NCI-H2029 (cell line): ENCODE data around the gene PITPNC1.

Experiments
- DNase-seq: peaks from one replicate; lab custom pipeline; 2025; lab: John Stamatoyannopoulos, UW

PITPNC1 gene

DNA sequence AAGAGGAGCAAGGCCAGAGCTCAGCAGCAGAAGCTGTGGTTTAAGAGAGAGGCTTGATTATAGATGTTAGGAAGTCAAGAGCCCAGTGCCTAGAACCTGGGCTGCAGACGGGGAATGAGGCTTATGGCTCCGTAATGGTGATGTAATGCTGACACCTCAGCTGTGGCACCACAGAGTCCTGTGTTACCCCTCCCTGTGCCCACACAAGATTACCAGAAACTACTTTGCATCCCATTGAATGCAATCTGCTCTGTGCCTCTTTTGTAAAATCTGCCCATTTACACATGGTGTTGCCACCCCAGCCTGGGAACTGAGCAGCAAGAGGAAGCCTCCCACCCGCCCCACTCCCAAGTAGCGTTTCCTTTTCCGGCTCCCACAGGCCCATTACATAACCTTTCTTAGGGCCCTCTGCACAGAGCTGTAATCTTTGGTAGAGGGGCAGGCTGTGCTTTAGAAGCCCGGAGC, 57.0 kb downstream of the PITPNC1 start:
- DNase-seq, result no peak

DNA sequence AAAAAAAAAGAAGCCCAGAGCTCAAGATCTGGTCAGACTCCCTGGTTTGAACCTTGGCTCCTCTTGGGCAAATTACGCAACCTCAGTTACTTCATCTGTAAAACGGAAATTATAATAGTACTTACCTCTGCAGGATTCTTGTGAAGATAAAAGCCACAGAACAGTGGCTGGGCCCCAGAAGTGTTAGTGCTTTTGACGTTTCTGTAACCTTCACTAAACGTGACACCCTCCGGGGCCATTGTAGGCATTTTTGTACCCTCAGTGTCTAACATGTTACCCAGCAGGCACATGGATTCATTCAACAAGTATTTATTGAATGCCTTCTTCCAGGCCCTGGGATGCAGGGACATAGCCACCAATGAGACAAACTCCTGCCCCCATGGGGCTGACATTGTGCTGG, 58.0 kb downstream of the PITPNC1 start:
- DNase-seq, result no peak

DNA sequence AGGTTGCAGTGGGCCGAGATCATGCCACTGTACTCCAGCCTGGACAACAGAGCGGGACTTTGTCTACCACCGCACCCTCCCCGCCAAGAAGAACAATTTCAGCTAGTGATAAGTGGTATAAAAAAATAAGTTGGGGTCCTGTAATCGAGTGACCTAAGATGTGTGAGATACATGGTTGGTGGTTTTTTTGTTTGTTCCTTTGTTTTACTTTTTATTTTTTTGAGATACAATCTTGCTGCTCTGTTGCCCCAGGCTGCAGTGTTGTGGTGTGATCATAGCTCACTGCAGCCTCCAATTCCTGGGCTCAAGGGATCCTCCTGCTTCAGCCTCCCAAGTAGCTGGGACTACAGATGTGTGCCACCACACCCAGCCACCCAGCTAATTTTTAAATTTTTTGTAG, 58.7 kb downstream of the PITPNC1 start:
- DNase-seq, result no peak

DNA sequence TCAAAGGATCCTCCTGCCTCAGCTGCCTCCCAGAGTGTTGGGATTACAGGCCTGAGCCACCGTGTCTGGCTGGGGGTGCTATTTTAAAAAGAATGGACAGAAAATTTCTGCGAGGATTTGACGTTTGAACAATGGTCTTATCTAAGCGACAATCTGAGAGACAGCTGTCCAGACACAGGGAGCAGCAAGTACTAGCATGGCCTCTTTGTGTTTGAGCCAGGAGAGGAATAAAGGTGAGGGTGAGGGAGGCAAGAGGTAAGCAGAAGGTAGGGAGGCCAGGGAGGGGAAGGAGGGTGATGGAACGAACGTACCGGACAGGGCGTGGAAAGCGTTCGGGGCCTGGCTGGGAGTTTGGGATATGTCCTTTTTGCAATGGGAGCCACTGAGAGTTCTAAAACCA, 59.2 kb downstream of the PITPNC1 start:
- DNase-seq, result no peak

DNA sequence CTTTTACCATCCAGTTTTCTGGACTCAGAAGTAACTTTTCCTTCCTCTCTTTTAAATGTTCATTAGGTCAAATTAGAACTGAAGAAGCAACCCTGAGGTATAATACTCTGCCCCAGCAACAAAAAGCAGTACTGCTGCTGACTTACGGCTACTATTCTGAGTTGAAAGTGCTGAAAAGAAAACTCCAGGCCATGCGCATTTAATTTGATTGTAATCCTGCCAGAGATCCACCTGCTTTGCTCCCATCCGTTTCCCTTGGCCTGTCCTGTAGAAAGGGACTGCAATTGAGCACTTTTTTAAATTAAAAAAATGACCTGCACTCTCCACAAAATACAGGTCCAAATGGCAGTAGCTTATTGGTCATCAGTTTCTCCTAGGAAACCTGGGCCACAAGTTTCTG, 61.6 kb downstream of the PITPNC1 start:
- no peak for DNase-seq

DNA sequence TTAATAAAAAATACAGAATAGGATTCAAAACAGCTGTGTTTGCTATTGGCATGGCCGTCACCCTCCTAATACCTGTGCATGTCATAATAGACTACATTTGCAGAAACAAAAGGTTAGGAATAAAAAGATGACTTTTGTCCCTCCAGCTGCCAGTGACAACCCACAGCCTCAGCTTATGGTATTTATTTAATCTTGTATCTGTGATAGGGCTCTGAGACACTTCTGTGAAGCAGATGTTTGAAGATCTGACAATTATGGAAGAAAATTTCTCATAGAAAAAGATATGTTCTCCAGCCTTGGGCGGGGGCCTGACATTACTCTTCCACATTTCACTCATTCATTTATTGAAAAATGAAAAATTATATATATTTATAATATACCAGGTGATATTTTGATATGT, 62.2 kb downstream of the PITPNC1 start:
- DNase-seq, result no peak

DNA sequence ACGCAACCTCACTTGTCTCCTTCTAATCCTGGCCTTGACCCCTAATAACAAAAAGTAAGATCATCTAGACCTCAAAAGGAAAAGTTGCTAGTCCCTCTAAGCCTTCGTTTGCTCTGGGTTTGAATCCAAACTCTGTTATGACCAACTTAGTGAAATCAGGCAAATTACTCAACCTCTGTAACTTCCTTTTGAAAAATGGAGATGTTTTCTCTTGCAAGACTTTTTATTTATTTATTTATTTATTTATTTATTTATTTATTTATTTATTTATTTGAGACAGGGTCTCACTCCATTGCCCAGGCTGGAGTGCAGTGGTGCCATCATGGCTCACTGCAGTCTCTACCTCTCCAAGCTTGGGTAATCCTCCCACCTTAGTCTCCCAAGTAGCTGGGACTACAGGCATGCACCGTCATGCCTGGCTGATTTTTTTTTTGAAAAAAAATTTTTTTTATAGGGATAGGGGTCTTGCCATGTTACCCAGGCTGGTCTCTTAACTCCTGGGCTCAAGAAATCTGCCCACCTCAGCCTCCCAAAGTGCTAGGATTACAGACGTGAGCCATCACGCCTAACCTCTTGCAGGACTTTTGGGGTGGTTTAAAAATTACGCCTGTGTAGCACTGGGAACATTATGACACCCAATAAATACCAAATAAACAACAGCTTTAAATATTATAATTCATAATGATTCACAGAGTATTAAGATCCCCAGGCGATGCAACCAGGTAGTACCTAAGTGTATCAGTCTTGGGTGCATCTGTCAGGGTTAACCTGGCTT, 63.4 kb downstream of the PITPNC1 start:
- DNase-seq, result no peak

DNA sequence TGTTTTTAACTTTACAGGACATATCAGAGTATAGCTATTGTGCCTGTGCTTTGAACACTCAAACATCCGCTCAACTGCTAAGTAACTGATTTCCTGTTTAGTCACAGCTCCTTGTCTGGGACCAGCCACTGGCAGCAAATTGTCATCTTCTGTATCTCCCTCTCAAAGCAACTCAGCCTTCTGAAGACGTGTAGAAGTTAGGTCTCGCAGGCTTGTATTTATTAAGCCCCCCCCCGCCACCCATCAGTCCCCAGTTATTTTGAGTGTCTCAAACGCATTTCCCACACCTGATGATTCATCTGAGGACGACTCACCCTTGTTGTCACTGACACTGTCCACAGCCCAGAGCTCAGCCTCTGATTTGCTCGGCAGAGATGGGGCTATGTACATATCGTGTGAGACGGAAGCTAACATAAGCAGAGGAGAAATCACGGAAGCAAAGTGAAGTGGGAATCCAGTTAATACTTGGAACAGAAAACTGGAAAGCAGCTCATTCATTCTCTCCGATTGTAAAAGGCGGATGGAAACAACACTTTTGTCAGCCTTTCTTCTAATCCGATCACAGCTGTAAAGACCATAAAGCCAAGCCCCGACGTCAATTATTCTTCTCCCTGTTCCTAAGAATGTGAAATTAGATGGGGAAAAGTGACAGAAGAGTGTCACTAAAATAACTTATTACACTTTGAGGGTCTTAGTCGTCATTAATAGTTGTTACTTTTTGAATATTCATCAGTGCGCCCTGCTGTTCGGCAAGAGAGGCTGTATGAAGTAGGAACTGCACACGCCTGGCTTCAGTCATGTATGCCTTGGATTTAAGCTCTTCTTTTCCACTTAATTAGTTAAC, 64.2 kb downstream of the PITPNC1 start:
- DNase-seq, result peak; percentile 21

DNA sequence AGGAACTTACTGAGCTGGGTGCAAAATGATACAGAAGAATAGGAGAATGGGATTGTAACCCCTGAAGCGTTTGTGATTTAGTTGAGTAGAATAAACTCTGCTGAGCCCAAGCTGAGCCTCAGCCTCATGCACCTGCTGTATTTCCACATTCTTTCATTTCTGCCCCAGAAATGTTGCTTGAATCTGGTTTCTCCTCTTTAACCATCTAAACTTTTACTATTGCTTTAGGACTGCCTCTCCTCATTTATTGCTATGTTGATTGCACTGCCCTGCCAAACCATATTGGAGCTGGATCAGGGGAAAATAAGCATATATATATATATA, 64.8 kb downstream of the PITPNC1 start:
- DNase-seq, result no peak

DNA sequence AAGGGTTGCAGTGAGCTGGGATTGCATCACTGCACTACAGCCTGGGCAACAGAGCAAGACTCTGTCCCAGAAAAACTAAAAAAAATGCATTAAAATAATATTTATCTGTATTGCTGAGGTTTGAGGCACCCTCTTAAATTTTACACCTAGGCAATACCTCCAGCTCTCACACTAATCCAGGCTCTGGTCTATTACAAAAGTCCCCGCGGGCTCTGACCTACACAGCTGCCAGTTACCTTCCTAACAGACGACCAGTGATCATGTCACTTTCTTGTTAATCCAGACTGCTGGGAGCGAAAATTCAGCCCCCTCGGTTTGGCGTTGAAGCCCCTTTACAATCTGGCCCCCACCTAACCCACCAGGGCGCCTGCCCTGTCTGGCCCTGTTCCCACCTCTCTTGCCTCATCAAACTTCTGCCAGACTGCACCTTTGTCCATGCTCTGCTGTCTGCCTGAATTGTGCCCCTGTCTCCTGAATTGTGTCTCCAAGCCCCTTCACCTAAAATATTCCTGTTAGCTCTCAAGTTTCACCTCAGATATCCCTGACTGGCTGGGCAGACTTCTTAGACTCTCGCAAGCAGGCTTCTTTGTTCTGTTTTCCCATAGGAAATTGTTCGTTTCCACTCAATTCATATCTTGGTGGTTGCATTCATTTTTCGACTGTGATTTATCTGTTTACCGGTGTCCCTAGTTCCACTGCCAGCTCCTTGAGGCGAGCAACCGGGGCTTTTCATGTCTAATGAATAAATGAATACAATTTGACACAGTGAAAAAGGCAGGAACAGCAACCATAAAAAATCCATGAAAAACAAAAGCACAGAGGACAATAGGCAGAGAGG, 65.9 kb downstream of the PITPNC1 start:
- no peak for DNase-seq

DNA sequence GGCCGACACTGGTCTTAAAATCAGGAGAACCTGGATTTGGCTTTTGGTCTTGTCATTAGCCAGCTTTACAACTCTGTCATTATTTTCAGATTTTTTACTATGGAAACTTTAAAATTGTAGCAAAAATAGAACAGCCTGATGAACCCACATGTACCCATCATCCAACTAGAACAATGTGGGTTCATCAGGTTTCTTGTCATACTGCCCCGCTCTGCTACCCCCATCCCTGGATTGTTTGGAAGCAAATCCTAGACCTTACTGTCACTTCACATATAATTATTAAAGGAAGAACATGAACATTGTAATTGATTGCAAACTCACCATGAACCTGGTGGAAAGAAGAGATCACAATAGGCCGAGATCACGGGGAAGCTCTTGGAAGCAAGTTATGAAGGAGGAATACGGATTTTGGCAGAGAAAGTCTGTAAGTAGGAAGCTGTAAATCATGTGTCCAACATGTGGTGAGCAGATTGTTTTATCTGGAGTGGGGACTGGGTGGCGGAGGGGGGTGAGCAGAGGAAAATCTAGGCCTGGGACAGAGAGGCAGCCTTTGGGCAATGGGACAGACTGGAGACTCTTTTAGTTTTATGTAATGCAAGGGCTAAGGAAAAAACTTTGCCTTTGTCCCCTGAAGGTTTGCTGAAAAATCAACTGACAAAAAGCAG, 67.0 kb downstream of the PITPNC1 start:
- DNase-seq, result no peak

DNA sequence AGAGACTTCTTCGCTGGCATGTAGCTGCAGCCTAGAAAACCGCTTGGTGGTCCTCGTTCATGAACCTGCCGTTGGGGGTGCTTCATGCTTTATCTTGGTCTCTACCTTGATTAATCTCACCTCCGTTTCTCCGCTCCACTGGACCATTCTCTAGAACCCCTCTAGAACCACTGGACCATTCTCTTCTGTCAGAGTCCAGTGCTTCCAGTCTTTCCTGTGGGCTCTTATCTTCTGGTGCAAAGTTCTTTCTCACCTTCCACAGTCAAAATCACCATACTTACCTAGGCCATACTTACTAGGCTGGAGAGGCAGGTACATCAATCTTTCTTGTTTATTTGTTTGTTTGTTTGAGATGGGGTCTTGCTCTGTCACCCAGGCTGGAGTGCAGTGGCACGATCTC, 71.4 kb downstream of the PITPNC1 start:
- DNase-seq, result no peak

DNA sequence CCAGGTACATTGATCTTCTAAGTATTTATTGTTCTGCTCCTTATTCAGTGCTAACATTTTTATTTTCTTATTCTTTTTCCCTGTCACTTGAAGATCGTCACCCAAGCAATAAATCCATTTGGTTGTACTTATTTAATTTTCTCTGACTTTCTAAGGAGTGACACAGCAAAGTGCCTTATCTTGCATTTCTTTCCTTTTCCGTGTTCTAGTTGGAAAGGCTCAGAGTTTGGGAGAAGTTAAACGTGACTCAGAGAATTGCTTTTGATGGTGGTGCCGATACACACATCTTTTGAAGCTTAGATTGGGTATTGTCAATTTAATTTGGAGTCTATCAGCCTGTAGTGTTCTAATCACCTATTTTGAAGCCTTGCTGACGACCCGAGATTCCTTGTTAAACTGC, 72.0 kb downstream of the PITPNC1 start:
- no peak for DNase-seq

DNA sequence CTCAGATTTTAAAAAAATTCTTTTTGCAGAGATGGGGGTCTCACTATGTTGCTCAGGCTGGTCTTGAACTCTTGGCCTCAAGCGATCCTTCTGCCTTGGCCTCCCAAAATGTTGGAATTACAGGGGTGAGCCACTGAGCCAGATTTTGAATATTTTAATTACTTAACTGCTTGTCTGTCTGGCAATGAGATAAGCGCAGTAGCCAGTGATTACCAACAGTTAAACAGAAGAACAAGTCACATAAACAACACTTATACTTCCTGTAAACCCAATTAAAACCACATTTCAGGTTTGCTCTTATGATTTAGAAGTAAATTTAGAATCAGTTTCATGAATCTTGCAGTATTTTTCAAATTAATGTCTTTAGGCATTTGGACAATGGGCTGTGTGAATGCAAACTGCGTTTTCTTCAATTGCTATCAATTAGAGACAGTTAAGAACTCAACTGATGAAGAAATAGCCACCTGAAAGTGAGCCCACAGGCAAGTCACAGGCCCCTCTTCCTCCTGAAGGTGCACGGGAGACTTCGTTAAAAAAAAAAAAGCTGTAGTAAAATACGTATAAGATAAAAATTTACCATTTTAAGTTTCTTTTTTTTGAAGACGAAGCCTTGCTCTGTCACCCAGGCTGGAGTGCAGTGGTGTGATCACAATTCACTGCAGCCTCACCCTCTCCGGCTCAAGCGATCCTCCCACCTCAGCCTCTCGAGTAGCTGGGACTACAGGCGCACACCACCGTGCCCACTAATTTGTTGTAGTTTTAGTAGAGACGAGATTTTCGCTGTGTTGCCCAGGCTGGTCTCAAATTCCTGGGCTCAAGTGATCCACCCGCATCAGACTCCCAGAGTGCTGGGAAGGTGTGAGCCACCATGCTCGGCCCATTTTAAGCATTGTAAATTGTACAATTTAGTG, 73.0 kb downstream of the PITPNC1 start:
- DNase-seq, result no peak

DNA sequence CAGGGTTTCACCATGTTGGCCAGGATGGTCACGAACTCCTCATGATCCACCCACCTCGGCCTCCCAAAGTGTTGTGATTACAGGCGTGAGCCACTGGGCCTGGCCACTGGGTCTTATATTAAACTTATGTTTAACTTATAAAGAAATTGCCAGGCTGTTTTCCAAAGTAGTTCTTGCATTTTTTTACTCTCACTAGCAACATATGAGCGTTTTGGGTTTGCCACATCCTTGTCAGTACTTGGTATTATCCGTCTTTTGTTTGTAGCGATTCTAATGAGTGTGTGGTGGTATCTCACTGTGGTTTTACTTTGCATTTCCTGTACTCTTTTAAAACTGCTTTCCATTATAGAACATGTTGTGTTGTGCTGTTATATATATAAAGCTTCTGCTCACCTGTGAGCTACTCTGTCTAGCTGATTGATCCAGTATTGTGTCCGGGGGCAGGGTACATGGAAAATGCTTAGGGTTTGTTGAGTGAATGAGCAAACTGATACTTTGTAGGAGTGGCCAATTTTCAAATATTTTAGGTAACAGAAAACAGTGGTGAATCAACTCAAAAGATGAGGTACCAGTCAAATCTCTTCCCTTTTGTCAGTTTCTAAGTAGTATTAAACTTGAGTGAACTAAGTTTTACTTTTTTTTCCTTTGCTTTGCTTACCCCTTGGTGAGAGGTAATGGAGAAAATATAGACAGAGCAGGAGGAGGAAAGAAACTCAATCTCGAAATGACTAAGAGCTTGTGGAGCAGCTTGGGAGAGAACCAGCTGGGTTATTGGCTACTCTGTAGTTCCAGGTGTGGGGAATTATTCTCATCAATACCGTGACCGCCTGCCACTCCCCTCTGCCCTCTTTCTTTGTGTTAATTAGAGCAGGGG, 75.8 kb downstream of the PITPNC1 start:
- DNase-seq, result no peak

DNA sequence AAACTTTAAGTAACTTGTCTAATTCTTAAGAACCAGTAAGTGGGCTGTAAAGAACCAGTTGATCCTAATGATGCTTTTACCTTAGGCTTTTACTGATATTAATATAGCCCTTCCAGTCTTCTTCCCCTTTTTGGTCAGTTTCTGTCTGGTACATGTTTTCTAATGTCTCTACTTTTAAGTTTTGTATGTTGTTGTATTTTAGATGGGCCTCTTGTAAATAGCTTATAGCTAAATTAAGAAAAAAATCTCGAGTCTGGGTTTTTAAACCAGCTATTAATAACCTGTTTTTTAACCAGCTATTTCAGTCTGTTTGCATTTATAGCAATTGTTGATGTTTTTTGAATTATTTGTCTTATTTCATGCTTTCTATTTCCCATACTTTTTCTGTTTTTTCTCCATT, 79.0 kb downstream of the PITPNC1 start:
- DNase-seq, result no peak

DNA sequence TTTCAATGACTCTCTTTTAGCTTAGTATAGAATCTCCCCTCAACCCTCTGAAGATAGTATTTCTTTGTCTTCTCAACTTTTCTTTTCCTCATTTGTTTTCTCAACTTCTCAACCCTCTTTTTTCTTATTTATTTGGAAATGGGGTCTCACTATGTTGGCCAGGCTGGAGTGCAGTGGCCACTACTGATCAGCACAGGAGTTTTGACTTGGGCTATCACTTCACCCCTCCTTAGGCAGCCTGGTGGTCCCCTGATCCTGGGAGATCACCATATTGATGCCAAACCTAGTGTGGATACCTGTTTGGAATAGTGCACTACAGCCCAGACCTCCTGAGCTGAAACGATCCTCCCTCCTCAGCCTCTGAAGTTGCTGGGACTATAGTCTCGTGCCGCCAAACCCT, 79.8 kb downstream of the PITPNC1 start:
- no peak for DNase-seq

DNA sequence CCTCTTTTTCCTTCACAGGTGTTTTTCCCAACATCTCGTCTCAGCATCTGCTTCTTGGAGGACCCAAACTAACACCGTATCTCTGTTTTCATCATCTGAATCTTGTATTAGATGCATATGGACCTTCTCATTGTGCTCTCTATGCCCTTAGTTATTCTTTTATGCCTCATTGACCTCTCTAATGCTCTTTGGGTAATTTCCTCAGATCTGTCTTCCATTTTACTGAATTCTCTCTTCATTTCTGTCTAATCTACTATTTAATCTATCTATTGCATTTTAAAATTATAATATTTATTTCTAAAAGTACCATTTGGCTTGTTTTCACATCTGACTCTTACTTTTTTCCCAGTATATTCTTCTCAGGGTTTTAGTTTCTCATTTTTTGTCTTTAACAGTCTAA, 81.1 kb downstream of the PITPNC1 start:
- no peak for DNase-seq

DNA sequence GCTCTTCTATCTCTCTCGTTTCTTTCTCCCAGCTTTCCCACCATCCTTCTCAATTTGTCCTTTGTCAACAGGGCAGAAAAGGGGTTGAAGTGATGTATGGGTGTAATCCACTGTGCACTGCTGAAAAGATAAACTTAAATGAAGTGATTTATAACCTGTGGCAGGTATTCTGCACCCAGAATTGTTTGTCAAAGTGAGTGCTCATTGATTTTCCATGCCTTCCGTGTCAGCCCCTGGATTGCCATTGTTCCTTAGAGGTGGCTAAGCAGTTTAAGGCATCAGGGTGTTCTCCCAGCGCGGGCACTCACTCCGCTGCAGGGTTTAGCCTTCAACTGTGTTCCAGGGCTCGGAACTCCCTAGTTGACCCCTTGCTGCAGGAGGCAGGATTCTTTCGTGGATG, 82.9 kb downstream of the PITPNC1 start:
- no peak for DNase-seq

DNA sequence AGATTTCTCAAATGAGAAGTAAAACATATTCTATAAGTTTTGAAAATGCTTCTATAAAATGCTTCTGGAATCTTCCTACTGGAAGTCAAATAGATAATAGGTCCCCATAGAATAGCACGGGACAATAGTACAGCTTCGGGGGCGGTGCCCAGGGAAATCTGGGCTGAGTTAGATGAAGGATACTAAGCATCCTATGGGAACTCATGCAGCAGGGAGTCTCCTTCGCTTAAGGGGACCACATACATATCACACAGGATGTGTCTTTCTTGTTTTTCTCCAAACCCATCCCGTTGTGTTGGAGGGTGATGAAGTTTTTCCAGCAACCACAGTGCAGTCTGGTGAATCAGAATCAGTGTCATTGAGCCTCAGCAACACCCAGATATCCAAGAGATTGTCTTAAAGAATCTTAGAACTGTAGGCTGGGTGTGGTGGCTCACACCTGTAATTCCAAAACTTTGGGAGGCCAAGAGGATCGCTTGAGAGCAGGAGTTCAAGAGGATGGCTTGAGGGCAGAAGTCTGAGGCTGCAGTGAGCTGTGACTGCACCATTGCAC, 84.2 kb downstream of the PITPNC1 start:
- DNase-seq, result no peak
